ENCODE data around the gene PTPN14. TPM values are rescaled to one million over a fixed set of nuclear protein-coding genes. Genes with fewer than 3 reads are reported as not detected.
"Not testable (repeated sequence)": the region's sequence is repeated elsewhere in the genome, so short reads cannot be mapped to it uniquely, and the experiment has no call there.

PTPN14 gene
- total and polyA plus RNA-seq, 11 donors: 8.7 to 52.0 (median 33.5) TPM

GRCh38 chr1:214525535-214526019 lies 25.8 kb downstream of the PTPN14 start:
- ATAC-seq: no peak

GRCh38 chr1:214524824-214525223 lies 26.6 kb downstream of the PTPN14 start:
- Histone ChIP-seq H3K27ac (no peak overlapping the region), H3K9me3 (no peaks in the 10 kb centered on the region), H3K36me3 (no peaks in the 10 kb centered on the region), H3K4me1 (peaks cover 0 to 38% (median 11%) of the 10 kb centered on the region in 12 donors), H3K27me3 (no peaks in the 10 kb centered on the region), H3K4me3 (no peak overlapping the region)
- DNase-seq (no peak), ATAC-seq (no peak)
- 78 to 80% (median 79%) methylated on average over 2 of the region's 2 CpGs for WGBS, 4 donors
- no peak for TF ChIP-seq CTCF (IDR thresholded peaks at IDR 0.05)
- TF ChIP-seq POLR2A (IDR thresholded peaks at IDR 0.05): no peak
- intact Hi-C loops (cut with DNase I): no loop called here

More at GRCh38 chr1:214525535-214526019, 25.8 kb downstream of the PTPN14 start:
- H3K4me3 ChIP-seq: no peak overlapping the region
- no peak overlapping the region for H3K27ac ChIP-seq
- H3K27me3 ChIP-seq: no peaks in the 10 kb centered on the region
- peaks cover 0 to 38% (median 11%) of the 10 kb centered on the region in 12 donors for H3K4me1 ChIP-seq
- no peaks in the 10 kb centered on the region for H3K36me3 ChIP-seq
- no peak for DNase-seq
- no peaks in the 10 kb centered on the region for H3K9me3 ChIP-seq
- 86 to 94% (median 88%) methylated on average over 5 of the region's 5 CpGs for WGBS, 4 donors
- intact Hi-C loops (cut with DNase I): no loop called here
- TF ChIP-seq POLR2A (IDR thresholded peaks at IDR 0.05): no peak
- TF ChIP-seq CTCF (IDR thresholded peaks at IDR 0.05): no peak

GRCh38 chr1:214523124-214523824 lies 28.1 kb downstream of the PTPN14 start:
- Histone ChIP-seq H3K27ac (no peak overlapping the region), H3K9me3 (no peaks in the 10 kb centered on the region), H3K27me3 (no peaks in the 10 kb centered on the region), H3K4me3 (no peak overlapping the region), H3K36me3 (no peaks in the 10 kb centered on the region), H3K4me1 (peaks cover 0 to 45% (median 13%) of the 10 kb centered on the region in 12 donors)
- intact Hi-C loops (cut with DNase I): no loop called here
- DNase-seq (no peak), ATAC-seq (no peak)
- 90 to 94% (median 91%) methylated on average over 8 of the region's 8 CpGs for WGBS, 4 donors
- TF ChIP-seq POLR2A (IDR thresholded peaks at IDR 0.05) (no peak), CTCF (IDR thresholded peaks at IDR 0.05) (no peak)

GRCh38 chr1:214521458-214521857 lies 29.9 kb downstream of the PTPN14 start:
- peaks cover 0 to 47% (median 4%) of the 10 kb centered on the region in 12 donors for H3K4me1 ChIP-seq
- H3K9me3 ChIP-seq; ATAC-seq; intact Hi-C loops (cut with DNase I); H3K36me3 ChIP-seq; DNase-seq; H3K27me3 ChIP-seq; H3K4me3 ChIP-seq; H3K27ac ChIP-seq: not testable (repeated sequence)
- WGBS, 4 donors: 95 to 98% (median 98%) methylated on average over 9 of the region's 9 CpGs
